Measurements from ENCODE around the gene NRCAM.

NRCAM gene

GRCh38 chr7:108171164-108171563, 285.1 kb downstream of the NRCAM start:
- in situ Hi-C loops (cut with MboI; ENCODE audit: low sequenced_read_pairs): no loop called here

GRCh38 chr7:108170251-108170650, 286.0 kb downstream of the NRCAM start:
- in situ Hi-C loops (cut with MboI; ENCODE audit: low sequenced_read_pairs): no loop called here

- in situ Hi-C loops (cut with MboI; ENCODE audit: low sequenced_read_pairs): no loop called here
Measured at GRCh38 chr7:108167460-108167859, 288.8 kb downstream of the NRCAM start.

GRCh38 chr7:108166687-108167086, 289.5 kb downstream of the NRCAM start:
- in situ Hi-C loops (cut with MboI; ENCODE audit: low sequenced_read_pairs): no loop called here

- in situ Hi-C loops (cut with MboI; ENCODE audit: low sequenced_read_pairs): no loop called here
Measured at GRCh38 chr7:108165723-108166122, 290.5 kb downstream of the NRCAM start.

GRCh38 chr7:108164946-108165345, 291.3 kb downstream of the NRCAM start:
- in situ Hi-C loops (cut with MboI; ENCODE audit: low sequenced_read_pairs): no loop called here

GRCh38 chr7:108164342-108164741, 291.9 kb downstream of the NRCAM start:
- in situ Hi-C loops (cut with MboI; ENCODE audit: low sequenced_read_pairs): no loop called here

GRCh38 chr7:108158776-108159175, 297.5 kb downstream of the NRCAM start:
- in situ Hi-C loops (cut with MboI; ENCODE audit: low sequenced_read_pairs): no loop called here

GRCh38 chr7:108157606-108158335, 298.5 kb downstream of the NRCAM start:
- in situ Hi-C loops (cut with MboI; ENCODE audit: low sequenced_read_pairs): no loop called here

GRCh38 chr7:108156897-108157605, 299.2 kb downstream of the NRCAM start:
- in situ Hi-C loops (cut with MboI; ENCODE audit: low sequenced_read_pairs): no loop called here

GRCh38 chr7:108152198-108152597, 304.0 kb downstream of the NRCAM start:
- in situ Hi-C loops (cut with MboI; ENCODE audit: low sequenced_read_pairs): no loop called here

GRCh38 chr7:108149908-108150307, 306.3 kb downstream of the NRCAM start:
- in situ Hi-C loops (cut with MboI; ENCODE audit: low sequenced_read_pairs): no loop called here

GRCh38 chr7:108149119-108149518, 307.1 kb downstream of the NRCAM start:
- in situ Hi-C loops (cut with MboI; ENCODE audit: low sequenced_read_pairs): no loop called here

GRCh38 chr7:108147031-108147563, 309.1 kb downstream of the NRCAM start:
- in situ Hi-C loops (cut with MboI; ENCODE audit: low sequenced_read_pairs): no loop called here

- in situ Hi-C loops (cut with MboI; ENCODE audit: low sequenced_read_pairs): no loop called here
Measured at GRCh38 chr7:108146070-108146842, 310.0 kb downstream of the NRCAM start.

GRCh38 chr7:108145401-108145800, 310.8 kb downstream of the NRCAM start:
- in situ Hi-C loops (cut with MboI; ENCODE audit: low sequenced_read_pairs): no loop called here

- in situ Hi-C loops (cut with MboI; ENCODE audit: low sequenced_read_pairs): no loop called here
Measured at GRCh38 chr7:108144931-108145330, 311.3 kb downstream of the NRCAM start.

- in situ Hi-C loops (cut with MboI; ENCODE audit: low sequenced_read_pairs): no loop called here
Measured at GRCh38 chr7:108143658-108144420, 312.4 kb downstream of the NRCAM start.

GRCh38 chr7:108142675-108143259, 313.5 kb downstream of the NRCAM start:
- in situ Hi-C loops (cut with MboI; ENCODE audit: low sequenced_read_pairs): no loop called here

GRCh38 chr7:108142180-108142579, 314.1 kb downstream of the NRCAM start:
- in situ Hi-C loops (cut with MboI; ENCODE audit: low sequenced_read_pairs): no loop called here
